Calu3 (cell line): ENCODE measurements around the gene LRRC30. TPM values are rescaled to one million over a fixed set of nuclear protein-coding genes. Genes with fewer than 3 reads are reported as not detected.

Experiments used
- BruUV-seq: library from RNA; stranded (reverse); fragments of 400-500 nt; replicated peaks from 2 replicates; lab custom pipeline; 2021; lab: Mats Ljungman, UMichigan
- CTCF ChIA-PET: fragments of 300-600 bp; sonication (Branson Sonifier 250); formaldehyde crosslinking; loops from one replicate; lab custom pipeline; 2022; ENCODE audit warnings: antibody characterized with exemption; lab: Charles Lee
- DNase-seq: peaks from one replicate; pipeline ENCODE4 v3.0.0; 2022
- H3K27ac Mint-ChIP-seq: one replicate; pipeline ENCODE4 v1.8.0; 2022; ENCODE audit warnings: mixed read lengths; ENCODE audit not compliant: unreplicated experiment
- H3K27me3 Mint-ChIP-seq: one replicate; pipeline ENCODE4 v1.8.0; 2022; ENCODE audit warnings: mixed read lengths; ENCODE audit not compliant: unreplicated experiment
- H3K36me3 Mint-ChIP-seq: one replicate; pipeline ENCODE4 v1.8.0; 2022; ENCODE audit warnings: mild to moderate bottlenecking, moderate library complexity, mixed read lengths; ENCODE audit not compliant: insufficient read depth, unreplicated experiment
- H3K4me1 Mint-ChIP-seq: one replicate; pipeline ENCODE4 v1.8.0; 2022; ENCODE audit warnings: mild to moderate bottlenecking, low read depth, mixed read lengths; ENCODE audit not compliant: unreplicated experiment
- H3K4me3 Mint-ChIP-seq: one replicate; pipeline ENCODE4 v1.8.0; 2022; ENCODE audit warnings: mild to moderate bottlenecking, low read depth, moderate library complexity, mixed read lengths; ENCODE audit not compliant: unreplicated experiment
- H3K9me3 Mint-ChIP-seq: one replicate; pipeline ENCODE4 v1.8.0; 2022; ENCODE audit warnings: low read depth, mixed read lengths; ENCODE audit not compliant: unreplicated experiment
- CTCF ChIP-seq: fragments of 200-600 bp; IDR thresholded peaks from one replicate; pipeline ENCODE4 v1.8.0; 2022; ENCODE audit warnings: antibody characterized with exemption; ENCODE audit not compliant: unreplicated experiment
- intact Hi-C: fragments of 100-400 bp; cut with micrococcal nuclease; formaldehyde crosslinking; loops from one replicate; pipeline ENCODE4 v1.10.0; 2022; ENCODE audit not compliant: unreplicated experiment
- total RNA-seq: library from RNA; stranded (reverse); gene quantifications from 2 replicates; pipeline ENCODE4 v1.2.3, GENCODE V29; 2022

Gene LRRC30
- total RNA-seq, 1 experiment from 2014 or later, result not detected

DNA sequence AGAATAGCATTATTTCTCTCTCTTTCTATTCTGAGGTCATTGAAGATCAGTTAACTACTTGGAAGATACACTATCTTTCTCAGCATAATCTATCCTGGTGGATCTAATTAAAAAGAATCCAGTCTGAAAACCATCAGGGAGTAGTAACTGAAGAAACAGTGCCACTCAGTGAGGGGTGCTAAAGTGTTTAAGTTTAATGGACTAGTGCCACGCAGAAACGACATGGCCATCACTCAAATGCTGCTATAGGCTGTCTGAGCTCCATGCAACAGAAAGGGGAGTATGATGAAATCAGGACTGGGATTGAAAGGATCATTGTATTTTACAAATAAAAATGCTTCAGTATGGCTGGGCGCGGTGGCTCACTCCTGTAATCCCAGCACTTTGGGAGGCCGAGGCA is 23.3 kb downstream of the LRRC30 start:
- no TSS peak for BruUV-seq
- TF ChIP-seq CTCF, result no peak
- intact Hi-C loops, result no loop called here
- Mint-ChIP-seq H3K9me3 (no peaks in the 10 kb centered on the region), H3K27ac (no peak overlapping the region), H3K4me3 (no peak overlapping the region), H3K36me3 (no peaks in the 10 kb centered on the region), H3K4me1 (no peaks in the 10 kb centered on the region), H3K27me3 (peaks cover 32% of the 10 kb centered on the region)
- CTCF ChIA-PET, result interaction anchor here (0.5 kb wide), 1 partner anchor 138 kb away, joined by 3 read pairs; no protein-coding TSS in a partner anchor
- no peak for DNase-seq

- peaks cover 27% of the 10 kb centered on the region for H3K27me3 Mint-ChIP-seq
- intact Hi-C loops, result no loop called here
- CTCF ChIA-PET, result no interaction called here
Measured at GRCh38 chr18:7255054-7255453, 24.2 kb downstream of the LRRC30 start.

GRCh38 chr18:7255643-7256042 is 24.8 kb downstream of the LRRC30 start:
- CTCF ChIA-PET, result no interaction called here
- Mint-ChIP-seq H3K27me3 (peaks cover 32% of the 10 kb centered on the region), H3K4me3 (no peak overlapping the region), H3K4me1 (no peaks in the 10 kb centered on the region), H3K9me3 (no peaks in the 10 kb centered on the region), H3K27ac (no peak overlapping the region), H3K36me3 (no peaks in the 10 kb centered on the region)
- no peak for DNase-seq
- intact Hi-C loops, result no loop called here
- BruUV-seq, result no TSS peak
- no peak for TF ChIP-seq CTCF

More at GRCh38 chr18:7255054-7255453, 24.2 kb downstream of the LRRC30 start:
- BruUV-seq, result no TSS peak
- no peak for DNase-seq
- no peak for TF ChIP-seq CTCF
- no peak overlapping the region for H3K4me3 Mint-ChIP-seq
- no peaks in the 10 kb centered on the region for H3K4me1 Mint-ChIP-seq
- no peaks in the 10 kb centered on the region for H3K36me3 Mint-ChIP-seq
- no peaks in the 10 kb centered on the region for H3K9me3 Mint-ChIP-seq
- H3K27ac Mint-ChIP-seq, result no peak overlapping the region

DNA sequence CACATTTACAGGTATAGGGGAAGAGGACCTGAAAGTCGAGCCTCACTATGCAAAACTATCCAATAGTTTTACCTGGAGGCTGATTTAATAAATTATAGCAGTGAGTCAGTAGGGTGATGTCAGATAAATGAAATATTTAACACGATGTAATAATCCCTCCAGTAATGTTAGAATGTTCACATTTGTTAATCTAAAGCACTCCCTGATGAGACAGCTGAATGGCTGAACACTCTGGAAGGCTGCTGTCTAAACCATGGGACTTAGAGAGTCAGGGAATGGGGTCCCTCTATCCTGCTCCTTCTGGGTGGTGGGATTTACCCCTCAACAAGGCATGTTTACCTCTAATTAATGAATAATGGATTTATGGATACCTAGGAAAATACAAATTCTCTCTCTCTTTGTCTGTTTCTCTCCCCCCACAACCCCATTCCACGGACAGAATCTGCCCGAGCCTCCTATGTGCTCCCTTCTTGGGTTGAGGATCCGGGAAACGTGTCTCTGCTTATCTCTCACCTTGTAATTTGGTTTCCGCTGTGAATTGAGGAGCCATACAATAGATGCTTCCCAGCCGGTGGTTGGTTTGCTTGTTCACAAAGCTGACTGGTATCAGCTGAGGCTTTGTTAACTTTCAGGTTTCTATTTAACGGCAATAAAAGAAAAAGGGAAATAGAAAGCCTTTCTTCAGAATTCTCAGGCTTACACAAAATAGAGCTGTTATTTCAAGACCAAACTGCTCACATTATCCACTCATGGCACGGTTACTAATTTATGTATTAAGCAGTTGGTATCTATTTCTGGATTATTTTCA is 25.9 kb downstream of the LRRC30 start:
- intact Hi-C loops, result no loop called here
- Mint-ChIP-seq H3K9me3 (no peaks in the 10 kb centered on the region), H3K27me3 (peaks cover 35% of the 10 kb centered on the region), H3K27ac (no peak overlapping the region), H3K36me3 (no peaks in the 10 kb centered on the region), H3K4me3 (no peak overlapping the region), H3K4me1 (no peaks in the 10 kb centered on the region)
- no TSS peak for BruUV-seq
- no peak for TF ChIP-seq CTCF
- CTCF ChIA-PET, result no interaction called here
- DNase-seq, result no peak
